GM12878 (cell line): ENCODE data around the gene MAPKAP1. TPM values are rescaled to one million over a fixed set of nuclear protein-coding genes. Genes with fewer than 3 reads are reported as not detected.
A peak's percentile ranks its signal among the peaks of the same experiment; 100 is the strongest.

Experiments
- BCL3 ChIP-seq: IDR thresholded peaks from 2 replicates; pipeline ENCODE4 v1.6.1; 2011; ENCODE audit warnings: borderline replicate concordance, low read depth, mild to moderate bottlenecking, moderate library complexity, low read length; ENCODE audit not compliant: insufficient read depth, poor library complexity, severe bottlenecking
- CBX3 ChIP-seq: fragments of 200-600 bp; sonication (generic); IDR thresholded peaks from 2 replicates; pipeline ENCODE4 v1.6.1; 2016; ENCODE audit warnings: low read depth, borderline replicate concordance
- CEBPB ChIP-seq, 2 experiments: fragments of 150-350 bp in 1 of 2; IDR thresholded peaks; 2 replicates each; pipeline ENCODE4 v1.6.1; 2012 to 2014; ENCODE audit warnings: low read depth in 2 of 2, low read length in 2 of 2, borderline replicate concordance in 1 of 2, inconsistent platforms in 1 of 2
- CREB1 ChIP-seq: IDR thresholded peaks from 2 replicates; pipeline ENCODE4 v1.6.1; 2012; ENCODE audit warnings: low read depth, mild to moderate bottlenecking, inconsistent platforms
- EED ChIP-seq: sonication (generic); IDR thresholded peaks from 2 replicates; pipeline ENCODE4 v1.6.1; 2016; ENCODE audit warnings: antibody characterized with exemption, low read depth
- EZH2 ChIP-seq: IDR thresholded peaks from 2 replicates; pipeline ENCODE4 v1.6.1; 2012; ENCODE audit warnings: low read depth, mild to moderate bottlenecking, control low read depth, inconsistent platforms, low read length, borderline replicate concordance; ENCODE audit not compliant: control insufficient read depth
- HDAC6 ChIP-seq: fragments of 200-600 bp; sonication (generic); IDR thresholded peaks from one replicate; pipeline ENCODE4 v1.8.0; 2017; ENCODE audit warnings: antibody characterized with exemption; ENCODE audit not compliant: unreplicated experiment
- IRF3 ChIP-seq: fragments of 450-650 bp; IDR thresholded peaks from 2 replicates; pipeline ENCODE4 v1.6.1; 2014; ENCODE audit warnings: mild to moderate bottlenecking
- KAT2A ChIP-seq: conservative IDR thresholded peaks from 2 replicates; pipeline ENCODE4 v1.6.1; 2011; ENCODE audit warnings: low read depth, low read length; ENCODE audit not compliant: control insufficient read depth
- KLF5 ChIP-seq: fragments of 450-650 bp; IDR thresholded peaks from 2 replicates; pipeline ENCODE4 v1.6.1; 2014; ENCODE audit warnings: mild to moderate bottlenecking; ENCODE audit not compliant: partially characterized antibody
- NFIC ChIP-seq: IDR thresholded peaks from 2 replicates; pipeline ENCODE4 v1.6.1; 2012; ENCODE audit warnings: low read depth, mild to moderate bottlenecking, inconsistent platforms, low read length, moderate library complexity
- NFXL1 ChIP-seq: fragments of 450-650 bp; IDR thresholded peaks from 2 replicates; pipeline ENCODE4 v1.6.1; 2017; ENCODE audit warnings: antibody characterized with exemption, mild to moderate bottlenecking, borderline replicate concordance
- NR2C2 ChIP-seq: IDR thresholded peaks from 2 replicates; pipeline ENCODE4 v1.6.1; 2011; ENCODE audit warnings: borderline replicate concordance, low read depth; ENCODE audit not compliant: control insufficient read depth, insufficient read length
- NRF1 ChIP-seq: conservative IDR thresholded peaks from 2 replicates; pipeline ENCODE4 v1.6.1; 2011; ENCODE audit warnings: mild to moderate bottlenecking, low read depth, low read length, improper control_type of control experiment
- PAX8 ChIP-seq: fragments of 450-650 bp; IDR thresholded peaks from 2 replicates; pipeline ENCODE4 v1.6.1; 2017; ENCODE audit warnings: mild to moderate bottlenecking, moderate library complexity
- POLR2A ChIP-seq: IDR thresholded peaks from 2 replicates; pipeline ENCODE4 v1.6.1; 2011; ENCODE audit warnings: low read depth, mild to moderate bottlenecking, low read length
- RCOR1 ChIP-seq: conservative IDR thresholded peaks from 2 replicates; pipeline ENCODE4 v1.6.1; 2012; ENCODE audit warnings: low read depth, low read length, improper control_type of control experiment
- RELB ChIP-seq: fragments of 450-650 bp; IDR thresholded peaks from 2 replicates; pipeline ENCODE4 v1.6.1; 2017; ENCODE audit warnings: low read depth, mild to moderate bottlenecking, moderate library complexity
- SPI1 ChIP-seq: IDR thresholded peaks from 2 replicates; pipeline ENCODE4 v1.6.1; 2011; ENCODE audit warnings: low read depth, mild to moderate bottlenecking, low read length, moderate library complexity, borderline replicate concordance; ENCODE audit not compliant: insufficient read depth
- SUZ12 ChIP-seq: fragments of 200-600 bp; sonication (generic); IDR thresholded peaks from one replicate; pipeline ENCODE4 v1.6.1; 2018; ENCODE audit warnings: antibody characterized with exemption, mild to moderate bottlenecking; ENCODE audit not compliant: unreplicated experiment
- ZNF592 ChIP-seq: fragments of 450-650 bp; IDR thresholded peaks from 2 replicates; pipeline ENCODE4 v1.6.1; 2017; ENCODE audit warnings: mild to moderate bottlenecking, moderate library complexity
- ZZZ3 ChIP-seq: IDR thresholded peaks from 2 replicates; pipeline ENCODE4 v1.6.1; 2011; ENCODE audit warnings: low read depth; ENCODE audit not compliant: control insufficient read depth, insufficient read length
- polyA plus RNA-seq, 11 experiments: library from polyadenylated mRNA; depleted of rRNA in 4 of 11; unstranded in 6 of 11; stranded (reverse) in 5 of 11; fragments of >200 nt; fragmentation: Nextera tagmentation in 4 of 11; fragmentation: Illumina TruSeq in 1 of 11; extraction: Ambion mirVana in 4 of 11; extraction: Trizol in 1 of 11; gene quantifications; 1 replicate in 1 of 11; 2 replicates in 10 of 11; pipeline versions ENCODE4 v1.2.1 to v1.2.3, GENCODE V29; 2011 to 2016; ENCODE audit warnings: inconsistent platforms in 2 of 11, missing spikeins in 2 of 11, low read depth in 1 of 11
- total RNA-seq, 4 experiments: library from RNA; depleted of rRNA in 3 of 4; stranded (reverse); fragments of >200 nt in 3 of 4; fragmentation: Illumina TruSeq in 1 of 4; extraction: Trizol in 1 of 4; gene quantifications; 2 replicates each; pipeline versions ENCODE4 v1.2.1 to v1.2.3, GENCODE V29; 2013 to 2021

MAPKAP1 gene
- total and polyA plus RNA-seq, 10 of the 15 experiments (the other 5 are each of a cell fraction or from before 2014, with no cell fraction given) = 5.1 to 188 (median 105) TPM

GRCh38 chr9:125634040-125634717, 72.8 kb downstream of the MAPKAP1 start (continued):
- TF ChIP-seq BCL3 (peak; percentile 26), CBX3 (no peak), NR2C2 (no peak), EZH2 (no peak), NRF1 (no peak), ZNF592 (0 out of 2 replicates have a peak, but pooled peaks have one; percentile 29), NFXL1 (no peak), SUZ12 (no peak), NFIC (peak; percentile 97), SPI1 (peak; percentile 99), EED (peak; percentile 83), IRF3 (no peak), HDAC6 (no peak), PAX8 (no peak), ZZZ3 (no peak), CEBPB (IDR thresholded peaks at IDR 0.05; ENCODE audit: borderline replicate concordance in 1 of 2, low read depth in 2 of 2, low read length in 2 of 2) (peak in 1 of 2 experiments; percentile 64; a peak in 1 of 4 replicates), KAT2A (no peak), CREB1 (no peak; the same call in 1 of the 2 replicates), POLR2A (no peak), RELB (peak; percentile 94), RCOR1 (0 out of 2 replicates have a peak, but pooled peaks have one; percentile 74), KLF5 (peak; percentile 43)
